HEK293 (cell line): ENCODE measurements around the gene CABP7.
A peak's percentile ranks its signal among the peaks of the same experiment; 100 is the strongest.

Source experiments
- CTCF ChIA-PET: fragments of 350-600 bp; formaldehyde crosslinking; extraction: SDS; loops from one replicate; lab custom pipeline; 2021; ENCODE audit warnings: antibody characterized with exemption; lab: Yijun Ruan, JAX
- POLR2A ChIA-PET: fragments of 300-600 bp; formaldehyde crosslinking; extraction: SDS; loops from one replicate; lab custom pipeline; 2020; ENCODE audit warnings: antibody characterized with exemption, inconsistent platforms; lab: Yijun Ruan, JAX
- H3K27ac ChIP-seq: fragments of 200-500 bp; sonication (Bioruptor generic); 2 replicates; pipeline ENCODE4 v1.5.1; 2014; ENCODE audit warnings: low read depth, low read length, control low read depth, inconsistent platforms; ENCODE audit errors: extremely low read depth
- H3K36me3 ChIP-seq, 2 experiments: fragments of 200-500 bp in 1 of 2; sonication (Bioruptor generic) in 1 of 2; 1 replicate in 1 of 2; 2 replicates in 1 of 2; pipeline ENCODE4 v1.5.1; 2014 to 2017; ENCODE audit warnings: inconsistent platforms in 2 of 2, low read length in 2 of 2; ENCODE audit not compliant: control insufficient read depth in 2 of 2, insufficient read depth in 1 of 2
- H3K4me1 ChIP-seq: fragments of 200-500 bp; sonication (Bioruptor generic); 2 replicates; pipeline ENCODE4 v1.5.1; 2014; ENCODE audit warnings: mild to moderate bottlenecking, low read length, inconsistent platforms; ENCODE audit not compliant: control insufficient read depth, insufficient read depth
- H3K4me3 ChIP-seq: 2 replicates; pipeline ENCODE4 v1.5.1; 2011; ENCODE audit warnings: low read depth, mild to moderate bottlenecking, control low read depth, low read length, moderate library complexity
- H3K9me3 ChIP-seq: fragments of 200-500 bp; sonication (Bioruptor generic); 2 replicates; pipeline ENCODE4 v1.5.1; 2014; ENCODE audit warnings: low read depth, low read length, inconsistent platforms; ENCODE audit not compliant: control insufficient read depth, insufficient read depth
- EGR2 ChIP-seq: fragments of 450-650 bp; formaldehyde crosslinking; IDR thresholded peaks from 2 replicates; pipeline ENCODE4 v1.5.1; 2016; ENCODE audit warnings: low read depth, missing biosample characterization, missing genetic modification characterization
- GLIS1 ChIP-seq: fragments of 450-650 bp; formaldehyde crosslinking; IDR thresholded peaks from 2 replicates; pipeline ENCODE4 v1.5.1; 2016; ENCODE audit warnings: missing biosample characterization, missing genetic modification characterization
- GLIS2 ChIP-seq: fragments of 450-650 bp; formaldehyde crosslinking; IDR thresholded peaks from 2 replicates; pipeline ENCODE4 v1.5.1; 2016; ENCODE audit warnings: missing biosample characterization, missing genetic modification characterization
- SCRT2 ChIP-seq: fragments of 450-650 bp; formaldehyde crosslinking; IDR thresholded peaks from 2 replicates; pipeline ENCODE4 v1.5.1; 2016; ENCODE audit warnings: missing biosample characterization, missing genetic modification characterization
- ZBTB48 ChIP-seq: fragments of 450-650 bp; formaldehyde crosslinking; IDR thresholded peaks from 2 replicates; pipeline ENCODE4 v1.5.1; 2016; ENCODE audit warnings: missing biosample characterization, missing genetic modification characterization
- ZFHX2 ChIP-seq: fragments of 450-650 bp; formaldehyde crosslinking; conservative IDR thresholded peaks from 2 replicates; pipeline ENCODE4 v1.5.1; 2016; ENCODE audit warnings: missing biosample characterization, missing genetic modification characterization
- ZIC2 ChIP-seq: fragments of 450-650 bp; formaldehyde crosslinking; IDR thresholded peaks from 2 replicates; pipeline ENCODE4 v1.5.1; 2016; ENCODE audit warnings: missing biosample characterization, missing genetic modification characterization
- ZNF354C ChIP-seq: fragments of 450-650 bp; formaldehyde crosslinking; IDR thresholded peaks from 2 replicates; pipeline ENCODE4 v1.5.1; 2016; ENCODE audit warnings: missing biosample characterization, missing genetic modification characterization, low read depth, borderline replicate concordance
- ZNF513 ChIP-seq: fragments of 450-650 bp; IDR thresholded peaks from 2 replicates; pipeline ENCODE4 v1.5.1; 2018; ENCODE audit warnings: missing biosample characterization, missing genetic modification characterization
- ZNF514 ChIP-seq: fragments of 450-650 bp; formaldehyde crosslinking; IDR thresholded peaks from 2 replicates; pipeline ENCODE4 v1.5.1; 2016; ENCODE audit warnings: missing biosample characterization, missing genetic modification characterization
- TF ChIP-seq, protein P1 (sequence below): fragments of 450-650 bp; formaldehyde crosslinking; IDR thresholded peaks from 2 replicates; pipeline ENCODE4 v1.5.1; 2016; ENCODE audit warnings: missing biosample characterization, missing genetic modification characterization
- TF ChIP-seq, protein P2 (sequence below): fragments of 450-650 bp; formaldehyde crosslinking; IDR thresholded peaks from 2 replicates; pipeline ENCODE4 v1.5.0; 2017; ENCODE audit warnings: missing biosample characterization, missing genetic modification characterization, borderline replicate concordance

Gene CABP7

GRCh38 chr22:29722587-29722986 is 2.8 kb downstream of the CABP7 start:
- H3K4me1 ChIP-seq: no peaks in the 10 kb centered on the region
- H3K9me3 ChIP-seq: no peaks in the 10 kb centered on the region
- H3K36me3 ChIP-seq: no peaks in the 10 kb centered on the region
- H3K27ac ChIP-seq: no peak overlapping the region
- TF ChIP-seq ZNF514 (tag by site-specific recombination): no peak
- peak; percentile 7; the same call in 1 of the 2 replicates for TF ChIP-seq SCRT2 (tag by site-specific recombination)
- ChIA-PET POLR2A (interaction anchor here (0.6 kb wide), 1 partner anchor 615 kb away, joined by 3 read pairs; no protein-coding TSS in a partner anchor), CTCF (interaction anchor here (0.6 to 1.2 kb wide), 5 partner anchors 79 to 355 kb away, joined by 3 to 6 read pairs (median 3); no protein-coding TSS in a partner anchor)
- no peak overlapping the region for H3K4me3 ChIP-seq

- CTCF ChIA-PET: interaction anchor here (0.7 to 1.1 kb wide), 2 partner anchors 354 to 787 kb away, joined by 3 to 4 read pairs; no protein-coding TSS in a partner anchor
- H3K9me3 ChIP-seq: no peaks in the 10 kb centered on the region
- peak; percentile 41; the same call in 1 of the 2 replicates for TF ChIP-seq SCRT2 (tag by site-specific recombination)
- TF ChIP-seq, protein P1, sequence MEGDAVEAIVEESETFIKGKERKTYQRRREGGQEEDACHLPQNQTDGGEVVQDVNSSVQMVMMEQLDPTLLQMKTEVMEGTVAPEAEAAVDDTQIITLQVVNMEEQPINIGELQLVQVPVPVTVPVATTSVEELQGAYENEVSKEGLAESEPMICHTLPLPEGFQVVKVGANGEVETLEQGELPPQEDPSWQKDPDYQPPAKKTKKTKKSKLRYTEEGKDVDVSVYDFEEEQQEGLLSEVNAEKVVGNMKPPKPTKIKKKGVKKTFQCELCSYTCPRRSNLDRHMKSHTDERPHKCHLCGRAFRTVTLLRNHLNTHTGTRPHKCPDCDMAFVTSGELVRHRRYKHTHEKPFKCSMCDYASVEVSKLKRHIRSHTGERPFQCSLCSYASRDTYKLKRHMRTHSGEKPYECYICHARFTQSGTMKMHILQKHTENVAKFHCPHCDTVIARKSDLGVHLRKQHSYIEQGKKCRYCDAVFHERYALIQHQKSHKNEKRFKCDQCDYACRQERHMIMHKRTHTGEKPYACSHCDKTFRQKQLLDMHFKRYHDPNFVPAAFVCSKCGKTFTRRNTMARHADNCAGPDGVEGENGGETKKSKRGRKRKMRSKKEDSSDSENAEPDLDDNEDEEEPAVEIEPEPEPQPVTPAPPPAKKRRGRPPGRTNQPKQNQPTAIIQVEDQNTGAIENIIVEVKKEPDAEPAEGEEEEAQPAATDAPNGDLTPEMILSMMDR (tag by site-specific recombination): 0 out of 2 replicates have a peak, but pooled peaks have one; percentile 14
- TF ChIP-seq ZNF354C: no peak
- TF ChIP-seq, all 188 proteins: peak for 2
- Histone ChIP-seq H3K4me1 (no peaks in the 10 kb centered on the region), H3K4me3 (no peak overlapping the region), H3K36me3 (no peaks in the 10 kb centered on the region), H3K27ac (no peak overlapping the region)
- POLR2A ChIA-PET: no interaction called here
These were observed 4.0 kb downstream of the CABP7 start for GRCh38 chr22:29723766-29724165.

GRCh38 chr22:29724843-29725242 is 5.0 kb downstream of the CABP7 start:
- no peak for TF ChIP-seq ZNF513 (tag by site-specific recombination)
- peak; percentile 74 for TF ChIP-seq ZIC2 (tag by site-specific recombination)
- TF ChIP-seq, protein P2, sequence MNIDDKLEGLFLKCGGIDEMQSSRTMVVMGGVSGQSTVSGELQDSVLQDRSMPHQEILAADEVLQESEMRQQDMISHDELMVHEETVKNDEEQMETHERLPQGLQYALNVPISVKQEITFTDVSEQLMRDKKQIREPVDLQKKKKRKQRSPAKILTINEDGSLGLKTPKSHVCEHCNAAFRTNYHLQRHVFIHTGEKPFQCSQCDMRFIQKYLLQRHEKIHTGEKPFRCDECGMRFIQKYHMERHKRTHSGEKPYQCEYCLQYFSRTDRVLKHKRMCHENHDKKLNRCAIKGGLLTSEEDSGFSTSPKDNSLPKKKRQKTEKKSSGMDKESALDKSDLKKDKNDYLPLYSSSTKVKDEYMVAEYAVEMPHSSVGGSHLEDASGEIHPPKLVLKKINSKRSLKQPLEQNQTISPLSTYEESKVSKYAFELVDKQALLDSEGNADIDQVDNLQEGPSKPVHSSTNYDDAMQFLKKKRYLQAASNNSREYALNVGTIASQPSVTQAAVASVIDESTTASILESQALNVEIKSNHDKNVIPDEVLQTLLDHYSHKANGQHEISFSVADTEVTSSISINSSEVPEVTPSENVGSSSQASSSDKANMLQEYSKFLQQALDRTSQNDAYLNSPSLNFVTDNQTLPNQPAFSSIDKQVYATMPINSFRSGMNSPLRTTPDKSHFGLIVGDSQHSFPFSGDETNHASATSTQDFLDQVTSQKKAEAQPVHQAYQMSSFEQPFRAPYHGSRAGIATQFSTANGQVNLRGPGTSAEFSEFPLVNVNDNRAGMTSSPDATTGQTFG: no peak
- TF ChIP-seq ZFHX2 (tag by site-specific recombination): peak; percentile 51
- TF ChIP-seq GLIS2 (tag by site-specific recombination): peak; percentile 59; the same call in 1 of the 2 replicates
- peak; percentile 84 for TF ChIP-seq GLIS1 (tag by site-specific recombination)
- peak; percentile 58; the same call in 1 of the 2 replicates for TF ChIP-seq ZBTB48 (tag by site-specific recombination)
- TF ChIP-seq EGR2 (tag by site-specific recombination): peak; percentile 72
- Histone ChIP-seq H3K27ac (no peak overlapping the region), H3K4me3 (no peak overlapping the region), H3K36me3 (no peaks in the 10 kb centered on the region), H3K4me1 (no peaks in the 10 kb centered on the region), H3K9me3 (no peaks in the 10 kb centered on the region)
- ChIA-PET CTCF (interaction anchor here (0.6 kb wide), 2 partner anchors 53 to 502 kb away, joined by 3 read pairs; no protein-coding TSS in a partner anchor), POLR2A (interaction anchor here (0.6 kb wide), 1 partner anchor 48 kb away, joined by 3 read pairs; no protein-coding TSS in a partner anchor)
